Measurements from ENCODE around the gene INO80C.
A peak's percentile ranks its signal among the peaks of the same experiment; 100 is the strongest.
"Not testable (repeated sequence)": the region's sequence is repeated elsewhere in the genome, so short reads cannot be mapped to it uniquely, and the experiment has no call there.

The INO80C gene

GRCh38 chr18:35489281-35489680 is 8.5 kb downstream of the INO80C start:
- not testable (repeated sequence) for DNase-seq (ENCODE audit: low read depth in 2 of 2)

GRCh38 chr18:35488396-35488795 is 9.4 kb downstream of the INO80C start:
- DNase-seq (ENCODE audit: low read depth in 2 of 2) = not testable (repeated sequence)

GRCh38 chr18:35487525-35487924 is 10.2 kb downstream of the INO80C start:
- not testable (repeated sequence) for DNase-seq (ENCODE audit: low read depth in 2 of 2)

DNA sequence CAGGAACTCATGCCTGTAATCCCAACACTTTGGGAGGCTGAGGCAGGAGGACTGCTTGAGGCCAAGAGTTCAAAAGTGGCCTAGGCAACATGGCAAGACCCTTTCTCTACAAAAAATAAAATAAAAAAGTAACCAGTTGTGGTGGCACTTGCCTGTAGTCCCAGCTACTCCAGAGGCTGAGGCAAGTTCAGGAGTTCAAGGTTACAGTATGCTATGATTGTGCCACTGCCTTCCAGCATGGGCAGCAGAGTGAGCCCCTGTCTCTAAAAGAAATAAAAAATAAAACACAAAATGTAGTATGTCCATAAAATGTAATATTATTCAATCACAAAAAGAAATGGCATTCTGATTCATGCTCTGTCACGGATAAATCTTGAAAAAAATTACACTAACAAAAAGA is 11.9 kb downstream of the INO80C start:
- no peak for DNase-seq (ENCODE audit: low read depth in 2 of 2)

GRCh38 chr18:35484034-35484433 is 13.7 kb downstream of the INO80C start:
- DNase-seq (ENCODE audit: low read depth in 2 of 2) = no peak

- no peak for DNase-seq (ENCODE audit: low read depth in 2 of 2)
Observed at GRCh38 chr18:35481960-35482366, 15.8 kb downstream of the INO80C start.

DNA sequence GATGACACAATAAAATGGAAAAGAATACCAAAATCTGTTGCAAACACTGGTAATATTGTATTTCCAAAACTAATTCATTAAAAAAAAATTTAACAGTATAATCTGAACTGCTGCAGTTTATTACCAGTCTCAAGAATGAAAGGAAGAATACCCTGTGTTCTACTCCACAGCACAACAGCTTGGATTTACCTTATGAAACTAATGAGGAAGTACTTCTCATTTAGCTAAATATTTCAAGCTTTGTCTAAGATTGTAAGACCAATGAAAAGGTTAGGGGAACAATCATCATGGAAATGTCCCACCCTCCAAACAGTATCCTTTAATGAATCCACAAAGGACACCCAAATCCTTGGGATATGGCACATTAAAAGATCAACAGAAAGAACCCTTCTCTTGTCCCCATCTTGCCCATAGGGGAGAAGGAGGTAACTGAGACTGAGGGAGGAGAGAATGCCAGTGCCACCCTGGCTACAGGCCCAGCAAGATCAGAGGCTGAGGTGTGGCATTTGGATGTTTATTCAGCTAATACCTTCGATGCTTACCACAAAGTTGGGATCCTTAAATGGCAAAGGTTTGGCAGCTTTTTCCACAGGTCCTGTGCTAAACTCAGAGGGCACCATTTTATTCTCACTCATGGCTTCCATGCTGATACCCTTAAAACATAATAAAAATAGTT is 17.7 kb downstream of the INO80C start:
- DNase-seq (ENCODE audit: low read depth in 2 of 2) = no peak

DNA sequence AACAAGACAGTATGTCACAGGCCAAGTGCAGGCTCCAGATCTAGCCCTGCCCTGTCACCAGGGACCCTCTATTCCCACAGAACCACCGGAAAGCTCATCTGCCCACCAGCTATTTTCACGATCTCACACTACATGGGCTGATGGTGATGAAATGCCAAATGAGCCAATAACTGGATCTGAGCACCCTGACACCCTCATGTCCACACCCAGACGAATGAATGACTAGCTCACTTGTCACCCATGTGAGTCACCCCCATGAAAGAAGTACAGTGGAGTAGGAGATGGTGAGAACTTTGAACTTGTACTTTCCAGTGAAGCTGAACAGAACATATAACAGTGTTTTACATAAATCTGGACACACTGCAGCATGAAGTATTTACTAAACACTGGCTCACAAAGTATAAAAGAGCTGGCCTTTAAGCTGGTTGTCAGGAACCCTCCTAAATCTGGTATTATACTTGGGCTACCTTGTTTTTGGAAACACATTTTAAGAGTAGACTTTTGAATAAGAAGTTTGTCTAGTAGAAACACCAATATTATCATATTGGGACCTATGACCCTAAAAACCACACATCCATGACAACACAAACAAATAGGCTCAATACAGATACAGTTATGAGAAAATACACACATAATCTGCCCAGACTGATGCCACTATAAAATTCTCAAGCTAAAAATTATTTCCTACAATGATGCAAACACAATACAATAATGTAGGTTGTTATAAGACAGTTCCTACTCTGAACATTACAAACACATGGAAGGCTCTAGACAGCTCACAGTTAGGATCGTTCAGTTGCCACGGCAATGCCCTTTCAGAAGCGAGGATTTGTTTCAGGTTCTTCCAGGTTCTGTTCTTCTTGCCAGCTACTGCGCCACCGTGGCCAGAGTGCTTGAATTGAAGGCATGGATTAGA is 19.0 kb downstream of the INO80C start:
- DNase-seq (ENCODE audit: low read depth in 2 of 2) = peak; percentile 20 to 30

DNA sequence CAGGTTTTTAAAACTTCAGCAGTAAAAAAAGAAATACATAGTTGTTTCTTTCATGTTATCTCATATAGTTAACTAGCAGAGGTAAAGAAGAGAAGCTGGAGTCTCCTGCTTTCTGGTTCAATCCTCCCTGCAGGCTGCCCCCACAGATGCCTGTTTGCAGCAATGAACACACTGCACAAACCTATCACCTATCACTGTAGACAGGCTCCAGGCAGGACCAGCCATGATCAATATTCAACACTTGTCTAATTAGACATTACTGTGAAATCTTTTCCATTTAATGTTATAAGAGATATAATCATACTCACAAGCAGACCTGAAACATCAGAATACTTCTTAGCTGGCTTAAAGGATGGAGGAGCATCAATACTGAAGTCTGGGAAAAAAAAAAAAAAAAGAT is 19.8 kb downstream of the INO80C start:
- no peak for DNase-seq (ENCODE audit: low read depth in 2 of 2)

DNA sequence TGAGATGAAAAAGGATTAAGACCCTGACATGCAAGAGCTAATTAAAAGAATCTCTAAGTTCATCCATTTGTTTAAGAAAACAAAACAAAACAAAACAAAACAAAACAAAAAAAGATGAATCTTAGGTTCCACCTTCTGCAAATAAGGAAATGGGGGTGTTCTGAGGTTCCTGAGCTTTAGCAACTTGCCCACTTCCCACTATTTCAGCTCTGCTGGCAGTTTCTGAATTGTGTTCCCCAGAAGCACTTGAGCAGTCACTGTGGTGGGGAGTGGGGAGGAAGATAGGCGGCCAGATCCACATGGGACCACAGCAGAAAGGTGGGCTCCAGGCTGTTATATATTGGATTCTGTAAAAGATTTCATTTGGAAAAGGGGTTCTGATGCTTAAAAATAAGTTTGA is 20.3 kb downstream of the INO80C start:
- no peak for DNase-seq (ENCODE audit: low read depth in 2 of 2)

DNA sequence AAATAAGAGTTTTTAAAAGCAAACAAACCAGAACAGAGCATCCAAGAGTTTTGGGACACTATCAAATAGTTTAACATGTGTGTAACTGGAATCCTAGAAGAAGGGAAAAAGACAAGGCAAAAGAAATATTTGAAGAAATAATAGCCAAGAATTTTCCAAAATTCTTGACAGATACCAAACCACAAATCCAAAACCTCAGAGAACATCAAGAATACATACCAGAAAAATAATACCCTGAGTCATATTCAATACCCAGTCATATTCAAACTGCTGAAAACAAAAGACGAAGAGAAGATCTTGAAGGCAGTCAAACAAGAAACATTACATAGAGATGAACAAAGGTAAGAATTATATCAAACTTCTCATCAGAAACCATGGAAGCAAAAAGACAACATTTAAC is 22.9 kb downstream of the INO80C start:
- no peak for DNase-seq (ENCODE audit: low read depth in 2 of 2)

- no peak for DNase-seq (ENCODE audit: low read depth in 2 of 2)
Observed at GRCh38 chr18:35473562-35473961, 24.2 kb downstream of the INO80C start.

- DNase-seq (ENCODE audit: low read depth in 2 of 2) = no peak
Observed at GRCh38 chr18:35470435-35470834, 27.3 kb downstream of the INO80C start.

DNA sequence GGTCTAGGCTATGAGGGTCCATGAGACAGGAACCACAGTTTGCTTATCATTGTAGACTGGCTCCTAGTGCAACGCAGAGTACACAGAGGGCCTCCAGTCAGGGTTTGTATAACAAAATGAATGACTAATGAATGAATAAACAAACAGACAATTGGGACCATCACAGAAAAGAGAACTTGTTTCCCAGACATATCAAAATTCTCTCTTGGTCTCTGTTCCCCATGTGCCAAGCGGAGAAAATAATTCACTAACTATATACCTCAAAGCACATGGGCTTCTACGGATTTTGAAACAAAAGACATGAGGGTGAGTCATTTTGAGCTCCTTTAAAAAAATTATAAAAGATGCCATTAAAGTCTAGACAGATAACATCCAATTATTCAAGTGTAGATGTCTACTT is 28.0 kb downstream of the INO80C start:
- no peak for DNase-seq (ENCODE audit: low read depth in 2 of 2)

GRCh38 chr18:35468711-35469110 is 29.0 kb downstream of the INO80C start:
- no peak for DNase-seq (ENCODE audit: low read depth in 2 of 2)

DNA sequence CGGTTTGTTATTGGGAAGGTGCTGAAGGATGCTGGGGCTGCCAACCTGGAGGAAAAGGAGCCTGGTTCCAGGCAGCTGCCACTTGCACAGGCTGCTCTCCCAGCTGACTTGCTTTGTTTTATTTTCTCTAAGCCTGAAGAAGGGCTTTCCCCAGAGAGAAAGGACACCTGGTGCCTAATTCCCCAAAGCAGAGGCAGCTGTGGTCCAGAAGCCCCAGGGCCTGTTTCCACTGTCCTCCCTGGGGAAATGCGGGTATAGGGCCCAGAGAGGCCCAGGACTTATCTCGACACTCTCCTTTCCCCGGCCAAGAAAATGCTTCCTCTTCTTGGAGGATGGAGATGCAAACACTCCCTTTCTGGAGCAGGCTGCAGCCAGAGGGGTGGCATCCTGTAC is 30.1 kb downstream of the INO80C start:
- no peak for DNase-seq (ENCODE audit: low read depth in 2 of 2)

DNA sequence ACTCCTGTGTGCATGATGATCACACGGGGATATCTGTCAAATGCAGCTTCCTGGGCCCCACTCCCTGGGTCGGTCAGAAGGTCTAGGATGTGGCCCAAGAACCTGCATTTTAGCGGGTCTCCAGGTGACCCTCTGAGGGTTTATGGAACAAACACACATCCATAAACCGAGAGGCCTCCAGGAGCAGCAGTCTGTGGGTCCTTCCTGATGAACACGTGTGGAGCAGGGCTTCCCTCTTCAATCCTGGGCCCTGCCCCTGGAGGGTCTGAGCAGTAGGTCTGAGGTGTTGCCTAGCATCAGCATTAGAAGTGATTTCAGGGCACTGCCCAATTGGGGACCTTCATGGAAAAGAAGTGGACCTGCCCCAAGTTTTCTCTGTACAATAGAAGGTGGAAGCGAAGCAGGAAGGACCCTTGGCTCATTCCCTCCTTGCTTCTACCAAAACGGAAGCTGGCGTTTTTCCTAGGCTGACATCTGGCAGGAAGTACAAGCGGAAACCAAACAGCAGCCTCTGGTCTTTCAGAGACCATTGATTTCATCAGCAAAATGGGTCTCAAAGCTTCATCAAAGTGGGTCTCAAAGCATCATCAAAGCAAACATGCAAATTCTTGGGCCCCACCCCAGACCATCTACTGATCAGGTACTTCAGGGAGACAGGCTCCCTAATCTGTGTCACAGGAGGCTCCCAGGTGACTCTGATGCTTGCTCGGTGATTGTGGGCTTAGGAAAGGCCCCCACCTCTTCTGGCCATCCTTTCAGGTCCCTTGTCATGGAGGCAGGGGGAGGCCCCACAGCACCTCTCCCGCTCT is 30.7 kb downstream of the INO80C start:
- no peak for DNase-seq (ENCODE audit: low read depth in 2 of 2)

- no peak for DNase-seq (ENCODE audit: low read depth in 2 of 2)
Observed at GRCh38 chr18:35466334-35466733, 31.4 kb downstream of the INO80C start.

DNA sequence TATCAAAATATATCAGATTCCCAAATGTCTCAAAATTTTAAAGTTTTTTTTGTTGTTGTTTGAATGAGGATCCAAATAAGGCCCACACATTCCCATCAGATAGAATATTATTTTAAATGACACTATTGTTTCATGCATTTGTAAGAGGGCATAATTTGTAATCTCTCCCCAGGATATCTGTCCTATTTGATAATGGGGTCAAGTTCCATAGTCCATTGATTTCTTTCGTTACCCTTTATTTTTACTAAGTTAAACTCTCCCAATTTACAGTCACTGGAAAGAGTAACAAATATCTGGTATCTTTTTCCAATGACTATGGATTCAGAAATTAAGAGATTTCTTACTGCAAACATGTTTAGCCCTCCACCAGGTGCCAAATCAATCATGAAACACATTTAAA is 32.4 kb downstream of the INO80C start:
- no peak for DNase-seq (ENCODE audit: low read depth in 2 of 2)

DNA sequence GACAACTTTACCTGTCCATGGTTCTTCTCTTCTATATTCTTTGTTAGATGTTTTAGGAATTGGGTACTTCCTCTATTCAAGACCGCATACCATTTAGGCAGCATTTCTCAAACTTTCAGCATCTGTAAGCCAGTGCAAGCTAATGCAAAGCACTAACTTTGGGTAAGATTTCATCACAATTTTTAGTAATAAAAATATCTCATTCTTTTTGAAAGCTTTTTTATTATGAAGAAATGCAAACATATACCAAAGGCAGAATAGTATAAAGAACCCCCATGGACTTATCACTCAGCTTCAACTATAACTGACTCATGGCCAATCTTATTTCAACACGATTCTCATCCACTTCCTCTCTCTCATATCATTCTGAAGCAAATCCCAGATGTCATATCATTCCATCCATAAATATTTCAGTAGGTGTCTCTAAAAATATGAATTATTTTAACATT is 32.9 kb downstream of the INO80C start:
- no peak for DNase-seq (ENCODE audit: low read depth in 2 of 2)

- DNase-seq (ENCODE audit: low read depth in 2 of 2) = no peak
Observed at GRCh38 chr18:35463827-35464226, 33.9 kb downstream of the INO80C start.

- no peak for DNase-seq (ENCODE audit: low read depth in 2 of 2)
Observed at GRCh38 chr18:35463050-35463449, 34.7 kb downstream of the INO80C start.

All from stimulated activated CD4-positive, alpha-beta T cell treated with anti-CD3 and anti-CD28 coated beads, Interleukin-12 subunit alpha, Interleukin-12 subunit beta, amount 100 ng/mL, for 24 hours (primary cell).